ENCODE data around the gene UBE2L5.

GRCh38 chr13:30423891-30424290 lies 1.6 kb downstream of the UBE2L5 start:
- no peak for TF ChIP-seq CTCF (IDR thresholded peaks at IDR 0.05)
- TF ChIP-seq EP300 (IDR thresholded peaks at IDR 0.05): no peak
- no peak for TF ChIP-seq POLR2AphosphoS5 (IDR thresholded peaks at IDR 0.05)
- TF ChIP-seq POLR2A (IDR thresholded peaks at IDR 0.05): no peak
